Raji (cell line): ENCODE results near the gene MON1A.

Source experiments
- POLR2A ChIP-seq: IDR thresholded peaks from 2 replicates; pipeline ENCODE4 v1.6.1; 2011; ENCODE audit warnings: low read depth, low read length, control low read depth; ENCODE audit not compliant: insufficient read depth

Gene MON1A, protein sequence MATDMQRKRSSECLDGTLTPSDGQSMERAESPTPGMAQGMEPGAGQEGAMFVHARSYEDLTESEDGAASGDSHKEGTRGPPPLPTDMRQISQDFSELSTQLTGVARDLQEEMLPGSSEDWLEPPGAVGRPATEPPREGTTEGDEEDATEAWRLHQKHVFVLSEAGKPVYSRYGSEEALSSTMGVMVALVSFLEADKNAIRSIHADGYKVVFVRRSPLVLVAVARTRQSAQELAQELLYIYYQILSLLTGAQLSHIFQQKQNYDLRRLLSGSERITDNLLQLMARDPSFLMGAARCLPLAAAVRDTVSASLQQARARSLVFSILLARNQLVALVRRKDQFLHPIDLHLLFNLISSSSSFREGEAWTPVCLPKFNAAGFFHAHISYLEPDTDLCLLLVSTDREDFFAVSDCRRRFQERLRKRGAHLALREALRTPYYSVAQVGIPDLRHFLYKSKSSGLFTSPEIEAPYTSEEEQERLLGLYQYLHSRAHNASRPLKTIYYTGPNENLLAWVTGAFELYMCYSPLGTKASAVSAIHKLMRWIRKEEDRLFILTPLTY

GRCh38 chr3:49929291-49930167, at the start of gene MON1A:
MON1A (minus strand) TSS chr3:49929811; CDS start chr3:49913346, 16,465 bp downstream.
- peak; percentile 72 for TF ChIP-seq POLR2A

GRCh38 chr3:49976942-49977341, 47.3 kb upstream of the MON1A start:
- TF ChIP-seq POLR2A, result no peak

DNA sequence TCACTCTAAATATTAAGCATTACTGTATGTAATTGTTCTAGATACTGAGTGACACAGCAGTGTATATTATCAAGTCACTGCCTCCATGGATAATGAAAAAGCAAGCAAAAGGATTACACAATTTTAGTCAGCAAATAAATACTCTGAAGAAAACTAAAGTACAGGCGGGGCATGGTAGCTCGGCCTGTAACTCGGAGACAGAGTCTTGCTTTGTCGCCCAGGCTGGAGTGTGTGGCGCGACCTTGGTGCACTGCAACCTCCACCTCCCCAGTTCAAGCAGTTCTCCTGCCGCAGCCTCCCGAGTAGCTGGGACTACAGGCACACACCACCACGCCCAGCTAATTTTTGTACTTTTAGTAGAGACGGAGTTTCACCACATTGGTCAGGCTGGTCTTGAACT, 43.0 kb upstream of the MON1A start:
- no peak for TF ChIP-seq POLR2A

DNA sequence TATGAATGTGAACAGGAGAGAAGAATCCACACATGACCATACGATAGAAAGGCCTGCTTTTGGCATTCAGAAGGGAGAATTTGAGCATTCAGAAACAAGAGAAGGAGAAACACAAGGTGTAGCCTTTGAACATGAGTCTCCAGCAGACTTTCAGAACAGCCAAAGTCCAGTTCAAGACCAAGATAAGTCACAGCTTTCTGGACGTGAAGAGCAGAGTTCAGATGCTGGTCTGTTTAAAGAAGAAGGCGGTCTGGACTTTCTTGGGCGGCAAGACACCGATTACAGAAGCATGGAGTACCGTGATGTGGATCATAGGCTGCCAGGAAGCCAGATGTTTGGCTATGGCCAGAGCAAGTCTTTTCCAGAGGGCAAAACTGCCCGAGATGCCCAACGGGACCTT, 38.7 kb upstream of the MON1A start:
- no peak for TF ChIP-seq POLR2A

GRCh38 chr3:49967291-49967690, 37.7 kb upstream of the MON1A start:
- TF ChIP-seq POLR2A, result no peak

DNA sequence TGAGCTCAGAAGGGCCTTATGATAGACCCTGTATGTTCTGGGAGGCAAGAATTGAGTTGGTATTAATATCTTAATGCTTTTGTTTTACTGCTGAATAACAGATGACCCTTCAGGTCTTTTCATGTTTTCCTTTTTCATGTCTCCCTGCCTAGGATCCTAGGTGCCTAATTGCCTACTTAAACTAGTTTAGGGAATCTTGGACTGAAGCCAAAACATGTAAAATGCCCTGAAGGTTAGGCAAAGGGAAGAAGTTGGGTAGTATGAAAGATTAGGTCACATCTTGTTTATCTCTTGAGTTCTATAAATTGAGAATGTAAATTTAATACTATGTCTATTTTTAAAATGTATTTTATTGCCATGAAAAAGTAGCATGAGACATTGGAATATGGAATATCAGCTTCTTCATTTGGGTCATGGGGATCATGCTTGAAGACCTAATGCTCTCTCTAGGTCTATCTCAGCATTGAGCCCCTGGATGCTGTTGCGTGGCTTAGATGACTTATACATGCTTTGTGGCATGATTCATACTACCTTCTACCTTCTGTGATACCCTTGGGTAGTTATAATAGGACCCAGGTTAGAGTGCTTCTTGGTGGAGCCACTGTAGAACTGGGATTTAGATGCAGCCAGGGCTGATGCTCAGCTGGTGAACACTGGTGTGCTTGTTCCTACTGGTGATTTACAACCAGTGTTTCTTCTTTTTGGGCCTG, 36.8 kb upstream of the MON1A start:
- TF ChIP-seq POLR2A, result no peak

DNA sequence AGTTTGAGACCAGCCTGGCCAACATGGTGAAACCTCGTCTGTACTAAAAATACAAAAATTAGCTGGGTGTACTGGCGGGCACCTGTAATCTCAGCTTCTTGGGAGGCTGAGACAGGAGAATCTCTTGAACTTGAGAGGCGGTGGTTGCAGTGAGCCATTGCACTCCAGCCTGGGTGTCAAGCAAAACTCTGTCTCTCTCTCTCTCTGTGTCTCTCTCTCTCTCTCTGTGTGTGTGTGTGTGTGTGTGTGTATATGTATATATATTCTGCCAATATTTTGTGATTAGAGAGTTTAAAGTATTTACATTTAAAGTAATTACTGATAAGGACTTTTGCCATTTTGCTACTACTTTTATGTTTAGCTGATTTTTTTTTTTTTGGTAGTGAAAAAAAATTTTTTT, 26.0 kb upstream of the MON1A start:
- TF ChIP-seq POLR2A, result no peak

- TF ChIP-seq POLR2A, result no peak
Observed at GRCh38 chr3:49952924-49953323, 23.3 kb upstream of the MON1A start.

DNA sequence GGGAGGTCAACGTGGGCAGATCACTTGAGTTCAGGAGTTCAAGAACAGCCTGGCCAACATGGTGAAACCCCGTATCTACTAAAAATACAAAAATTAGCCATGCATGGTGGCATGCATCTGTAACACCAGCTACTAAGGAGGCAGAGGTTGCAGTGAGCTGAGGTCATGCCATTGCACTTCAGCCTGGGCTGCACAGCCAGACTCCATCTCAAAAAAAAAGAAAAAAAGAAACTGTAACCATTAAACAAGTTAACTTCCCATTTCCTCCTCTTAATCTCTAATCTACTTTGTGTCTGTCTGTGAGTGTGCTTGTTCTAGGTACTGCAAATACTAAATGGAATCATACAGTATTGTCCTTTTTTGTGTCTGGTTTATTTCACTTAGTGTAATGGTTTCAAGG, 13.0 kb upstream of the MON1A start:
- no peak for TF ChIP-seq POLR2A

- no peak for TF ChIP-seq POLR2A
Observed at GRCh38 chr3:49940667-49941249, 11.1 kb upstream of the MON1A start.

GRCh38 chr3:49939858-49940666, 10.5 kb upstream of the MON1A start, which contains the start of gene RBM6:
RBM6 (plus strand) TSS chr3:49940150; CDS start chr3:49962642, 22,492 bp downstream.
- peak; percentile 96 for TF ChIP-seq POLR2A

DNA sequence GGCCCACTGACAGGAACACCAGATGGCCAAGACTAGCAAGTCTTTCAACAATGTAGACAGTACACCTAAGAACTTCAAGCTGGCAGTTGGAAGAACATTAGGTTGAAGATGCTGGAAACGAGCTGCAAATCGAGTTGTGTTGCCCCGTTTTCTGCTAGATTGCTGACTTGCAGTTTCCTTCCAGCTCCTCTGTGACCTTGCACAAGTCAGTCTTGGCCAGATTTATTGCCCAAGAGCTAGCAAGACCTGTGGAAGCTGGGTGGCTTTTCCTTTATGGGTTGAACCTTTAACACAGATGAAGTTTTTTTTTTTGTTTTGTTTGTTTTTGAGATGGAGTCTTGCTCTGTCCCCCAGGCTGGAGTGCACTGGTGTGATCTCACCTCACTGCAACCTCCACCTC, 7.5 kb upstream of the MON1A start:
- no peak for TF ChIP-seq POLR2A

GRCh38 chr3:49930922-49931321, 1.3 kb upstream of the MON1A start:
- no peak for TF ChIP-seq POLR2A

DNA sequence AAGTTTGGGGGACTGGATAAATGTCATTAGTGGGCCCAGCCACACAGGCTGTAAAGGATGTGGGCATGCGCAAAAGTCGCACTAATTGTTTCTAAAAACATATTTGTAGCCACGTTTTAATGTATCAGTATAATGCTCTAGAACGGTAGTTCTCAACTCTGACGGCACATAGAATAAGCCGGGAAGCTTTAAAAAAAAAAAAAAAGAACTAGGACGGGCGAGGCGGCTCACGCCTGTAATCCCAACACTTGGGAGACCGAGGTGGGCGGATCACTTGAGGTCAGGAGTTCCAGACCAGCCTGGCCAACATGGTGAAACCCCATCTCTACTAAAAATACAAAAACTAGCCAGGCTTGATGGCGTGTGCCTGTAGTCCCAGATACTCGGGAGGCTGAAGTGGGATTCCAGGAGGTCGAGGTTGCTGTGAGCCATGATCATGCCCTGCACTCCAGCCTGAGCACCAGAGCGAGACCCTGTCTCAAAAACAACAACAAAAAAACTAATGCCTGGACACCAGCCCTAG, 618 bp upstream of the MON1A start:
- no peak for TF ChIP-seq POLR2A

DNA sequence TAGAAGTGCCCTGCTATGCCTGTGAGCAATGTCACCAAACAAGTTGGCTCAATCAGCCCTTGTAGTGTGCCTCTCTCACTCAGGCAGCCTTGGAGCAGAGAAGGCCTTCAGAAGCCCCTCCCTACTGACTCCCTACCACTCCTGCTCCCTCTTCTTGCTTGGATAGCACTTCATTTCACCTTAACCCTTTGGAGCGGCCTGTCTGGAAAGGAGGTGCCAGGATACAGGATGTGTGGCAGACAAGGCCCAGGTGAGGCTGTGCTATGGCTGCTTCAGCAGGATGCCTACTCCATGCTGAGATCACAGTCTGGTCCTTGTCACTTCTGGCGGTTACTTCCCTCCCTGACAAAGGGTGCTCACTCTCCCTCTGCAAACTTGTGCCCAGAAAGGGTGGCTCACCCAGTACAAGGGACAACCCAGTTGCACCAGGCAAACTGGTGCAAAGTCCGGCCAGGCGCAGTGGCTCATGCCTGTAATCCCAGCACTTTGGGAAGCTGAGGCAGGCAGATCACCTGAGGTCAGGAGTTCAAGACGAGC, 1.1 kb downstream of the MON1A start:
- TF ChIP-seq POLR2A, result no peak
